SU-DHL-6 (cell line): Measurements from ENCODE around the gene EMC10.

Source experiments
- CTCF ChIP-seq: fragments of 200-600 bp; sonication (generic); IDR thresholded peaks from one replicate; pipeline ENCODE4 v1.5.1; 2017; ENCODE audit warnings: antibody characterized with exemption, mild to moderate bottlenecking, low read length, moderate library complexity; ENCODE audit not compliant: insufficient read depth, poor library complexity, severe bottlenecking
- EZH2phosphoT487 ChIP-seq: fragments of 200-600 bp; sonication (generic), shearing (Covaris generic); conservative IDR thresholded peaks from 2 replicates; pipeline ENCODE4 v1.6.1; 2018; ENCODE audit warnings: mild to moderate bottlenecking, antibody characterized with exemption, low read length, moderate library complexity, mixed read lengths

- no peak for TF ChIP-seq CTCF
- no peak for TF ChIP-seq EZH2phosphoT487
These were observed 24.9 kb downstream of the EMC10 start for GRCh38 chr19:50501186-50501567.
